ENCODE measurements around the gene CPNE7. TPM values are rescaled to one million over a fixed set of nuclear protein-coding genes. Genes with fewer than 3 reads are reported as not detected.
"Not testable (repeated sequence)": the region's sequence is repeated elsewhere in the genome, so short reads cannot be mapped to it uniquely, and the experiment has no call there.

The CPNE7 gene
- total and polyA plus RNA-seq, 2 experiments from 2014 or later: 8.7 to 24.8 TPM

DNA sequence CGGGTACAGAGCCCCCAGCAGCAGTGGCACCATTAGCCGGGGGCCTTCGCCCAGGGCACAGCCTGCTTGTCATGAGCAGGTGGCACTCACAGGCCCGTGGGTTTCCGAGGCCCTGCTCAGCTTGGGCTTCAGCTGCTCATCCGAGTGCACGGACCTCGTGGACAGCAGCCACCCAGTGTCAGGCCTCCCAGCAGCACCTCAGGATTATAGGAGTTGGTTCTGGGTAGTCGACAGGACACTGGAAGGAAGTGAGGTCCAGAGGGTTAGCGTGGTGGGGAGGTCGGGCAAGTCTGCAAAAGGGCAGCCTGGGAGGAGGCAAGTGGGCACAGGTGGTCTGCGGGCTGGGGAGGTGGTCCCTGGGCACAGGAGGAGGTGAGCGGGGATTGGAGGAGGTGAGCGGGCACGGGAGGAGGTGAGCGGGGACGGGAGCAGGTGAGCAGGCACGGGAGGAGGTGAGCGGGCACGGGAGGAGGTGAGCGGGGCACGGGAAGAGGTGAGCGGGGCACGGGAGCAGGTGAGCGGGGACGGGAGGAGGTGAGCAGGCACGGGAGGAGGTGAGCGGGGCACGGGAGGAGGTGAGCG, 5.1 kb upstream of the CPNE7 start:
- Histone ChIP-seq H3K36me3 (replicated peaks; ENCODE audit: insufficient read depth, low read depth) (no peaks in the 10 kb centered on the region), H2AFZ (no peak overlapping the region), H4K20me1 (ENCODE audit: insufficient read depth, poor library complexity, severe bottlenecking) (peaks cover 2% of the 10 kb centered on the region), H3K9me3 (ENCODE audit: low read depth) (no peaks in the 10 kb centered on the region), H3K4me2 (no peak overlapping the region), H3K79me2 (no peaks in the 10 kb centered on the region), H3K4me1 (ENCODE audit: insufficient read depth) (peaks cover 25% of the 10 kb centered on the region), H3K4me3 (no peak overlapping the region), H3K9me2 (replicated peaks; ENCODE audit: insufficient read depth) (no peaks in the 10 kb centered on the region), H3K27ac (no peak overlapping the region), H3K27me3 (peaks cover 17% of the 10 kb centered on the region)
- 90% methylated on average over 14 of the region's 30 CpGs for WGBS (ENCODE audit: low lambda C conversion rate, missing lambda C conversion rate)
- DNase-seq (ENCODE audit: low spot score): no peak
- TF ChIP-seq, protein P1, sequence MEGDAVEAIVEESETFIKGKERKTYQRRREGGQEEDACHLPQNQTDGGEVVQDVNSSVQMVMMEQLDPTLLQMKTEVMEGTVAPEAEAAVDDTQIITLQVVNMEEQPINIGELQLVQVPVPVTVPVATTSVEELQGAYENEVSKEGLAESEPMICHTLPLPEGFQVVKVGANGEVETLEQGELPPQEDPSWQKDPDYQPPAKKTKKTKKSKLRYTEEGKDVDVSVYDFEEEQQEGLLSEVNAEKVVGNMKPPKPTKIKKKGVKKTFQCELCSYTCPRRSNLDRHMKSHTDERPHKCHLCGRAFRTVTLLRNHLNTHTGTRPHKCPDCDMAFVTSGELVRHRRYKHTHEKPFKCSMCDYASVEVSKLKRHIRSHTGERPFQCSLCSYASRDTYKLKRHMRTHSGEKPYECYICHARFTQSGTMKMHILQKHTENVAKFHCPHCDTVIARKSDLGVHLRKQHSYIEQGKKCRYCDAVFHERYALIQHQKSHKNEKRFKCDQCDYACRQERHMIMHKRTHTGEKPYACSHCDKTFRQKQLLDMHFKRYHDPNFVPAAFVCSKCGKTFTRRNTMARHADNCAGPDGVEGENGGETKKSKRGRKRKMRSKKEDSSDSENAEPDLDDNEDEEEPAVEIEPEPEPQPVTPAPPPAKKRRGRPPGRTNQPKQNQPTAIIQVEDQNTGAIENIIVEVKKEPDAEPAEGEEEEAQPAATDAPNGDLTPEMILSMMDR (IDR thresholded peaks at IDR 0.05; ENCODE audit: poor library complexity): no peak
- TF ChIP-seq EZH2 (IDR thresholded peaks at IDR 0.05; ENCODE audit: borderline replicate concordance) (no peak), EZH2phosphoT487 (IDR thresholded peaks at IDR 0.05; ENCODE audit: low read depth, severe bottlenecking, unreplicated experiment) (no peak)

DNA sequence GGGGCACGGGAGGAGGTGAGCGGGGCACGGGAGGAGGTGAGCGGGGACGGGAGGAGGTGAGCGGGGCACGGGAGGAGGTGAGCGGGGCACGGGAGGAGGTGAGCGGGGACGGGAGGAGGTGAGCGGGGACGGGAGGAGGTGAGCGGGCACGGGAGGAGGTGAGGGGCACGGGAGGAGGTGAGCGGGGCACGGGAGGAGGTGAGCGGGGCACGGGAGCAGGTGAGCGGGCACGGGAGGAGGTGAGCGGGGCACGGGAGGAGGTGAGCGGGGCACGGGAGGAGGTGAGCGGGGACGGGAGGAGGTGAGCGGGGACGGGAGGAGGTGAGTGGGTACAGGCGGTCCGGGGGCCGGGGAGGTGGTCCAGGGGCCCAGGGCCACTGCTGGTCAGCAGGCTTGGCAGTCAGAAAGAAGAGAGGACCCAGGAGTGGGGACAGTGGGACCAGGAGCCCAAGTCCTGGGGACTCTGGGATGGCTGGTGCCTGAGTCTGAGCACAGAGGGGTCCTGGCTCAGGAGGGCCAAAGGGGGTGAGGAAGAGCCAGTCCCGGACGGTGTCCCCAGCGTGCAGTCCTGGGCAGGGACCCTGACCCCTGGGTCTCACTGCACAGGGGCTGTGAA, 4.5 kb upstream of the CPNE7 start:
- not testable (repeated sequence) for H3K9me3 ChIP-seq (ENCODE audit: low read depth); H3K36me3 ChIP-seq (replicated peaks; ENCODE audit: insufficient read depth, low read depth); DNase-seq (ENCODE audit: low spot score); H3K27ac ChIP-seq; H3K9me2 ChIP-seq (replicated peaks; ENCODE audit: insufficient read depth); H4K20me1 ChIP-seq (ENCODE audit: insufficient read depth, poor library complexity, severe bottlenecking); H3K4me2 ChIP-seq; H3K4me3 ChIP-seq; H3K79me2 ChIP-seq; H2AFZ ChIP-seq
- Histone ChIP-seq H3K4me1 (ENCODE audit: insufficient read depth) (peaks cover 22% of the 10 kb centered on the region), H3K27me3 (peaks cover 20% of the 10 kb centered on the region)
- 85% methylated on average over 3 of the region's 36 CpGs for WGBS (ENCODE audit: low lambda C conversion rate, missing lambda C conversion rate)

DNA sequence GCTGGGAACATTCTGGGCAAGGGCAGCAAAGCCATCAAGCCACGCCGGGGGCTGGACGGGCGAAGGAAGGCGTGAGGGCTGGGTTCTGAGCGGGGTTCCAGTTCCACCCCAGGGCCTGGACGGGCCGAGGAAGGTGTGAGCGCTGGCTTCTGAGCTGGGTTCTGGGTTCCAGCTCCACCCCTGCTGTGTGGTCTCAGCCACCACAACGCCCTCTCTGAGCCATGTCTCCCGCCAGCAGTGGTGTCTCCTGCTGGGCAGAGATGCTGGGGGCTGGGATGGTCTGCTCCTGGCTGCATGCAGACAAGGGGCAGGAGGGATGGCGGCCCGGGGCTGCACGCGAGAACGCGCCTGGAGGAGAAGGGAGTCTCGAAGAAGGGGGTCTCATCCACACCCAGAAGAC, 3.9 kb upstream of the CPNE7 start:
- 89% methylated on average over 17 of the region's 18 CpGs for WGBS (ENCODE audit: low lambda C conversion rate, missing lambda C conversion rate)
- no peaks in the 10 kb centered on the region for H3K36me3 ChIP-seq (replicated peaks; ENCODE audit: insufficient read depth, low read depth)
- H3K9me3 ChIP-seq (ENCODE audit: low read depth): no peaks in the 10 kb centered on the region
- no peak overlapping the region for H2AFZ ChIP-seq
- peaks cover 25% of the 10 kb centered on the region for H3K27me3 ChIP-seq
- H3K4me1 ChIP-seq (ENCODE audit: insufficient read depth): peaks cover 21% of the 10 kb centered on the region
- H3K27ac ChIP-seq: no peak overlapping the region
- no peaks in the 10 kb centered on the region for H4K20me1 ChIP-seq (ENCODE audit: insufficient read depth, poor library complexity, severe bottlenecking)
- H3K4me3 ChIP-seq: no peak overlapping the region
- no peaks in the 10 kb centered on the region for H3K9me2 ChIP-seq (replicated peaks; ENCODE audit: insufficient read depth)
- DNase-seq (ENCODE audit: low spot score): no peak
- H3K79me2 ChIP-seq: no peaks in the 10 kb centered on the region
- no peak for TF ChIP-seq EZH2 (IDR thresholded peaks at IDR 0.05; ENCODE audit: borderline replicate concordance)
- TF ChIP-seq, protein P1 (IDR thresholded peaks at IDR 0.05; ENCODE audit: poor library complexity): no peak
- no peak for TF ChIP-seq EZH2phosphoT487 (IDR thresholded peaks at IDR 0.05; ENCODE audit: low read depth, severe bottlenecking, unreplicated experiment)
- H3K4me2 ChIP-seq: no peak overlapping the region

DNA sequence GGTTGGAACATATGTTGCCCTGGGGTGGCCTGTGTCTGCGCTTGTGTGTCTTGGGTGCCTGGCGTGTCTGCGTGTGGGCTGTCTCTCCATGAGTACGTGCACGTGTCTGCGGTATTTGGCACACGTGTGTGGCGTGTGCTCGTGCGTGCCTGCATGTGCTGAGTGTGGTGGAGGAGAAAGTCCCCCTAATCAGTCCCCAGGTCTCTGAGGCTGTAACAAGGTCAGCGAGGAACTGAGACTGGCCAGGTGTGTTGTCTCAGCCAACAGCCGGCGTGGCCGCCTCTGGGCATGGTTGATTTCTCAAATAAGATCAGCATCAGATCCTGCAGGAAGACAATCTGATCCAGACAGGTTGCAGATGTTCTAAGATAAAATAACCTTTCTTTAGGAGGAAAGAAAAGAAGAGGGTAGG, 3.5 kb upstream of the CPNE7 start:
- Histone ChIP-seq H3K27me3 (peaks cover 25% of the 10 kb centered on the region), H3K27ac (no peak overlapping the region), H3K4me2 (no peak overlapping the region), H4K20me1 (ENCODE audit: insufficient read depth, poor library complexity, severe bottlenecking) (no peaks in the 10 kb centered on the region), H3K9me2 (replicated peaks; ENCODE audit: insufficient read depth) (no peaks in the 10 kb centered on the region), H3K36me3 (replicated peaks; ENCODE audit: insufficient read depth, low read depth) (no peaks in the 10 kb centered on the region), H3K9me3 (ENCODE audit: low read depth) (no peaks in the 10 kb centered on the region), H3K79me2 (no peaks in the 10 kb centered on the region), H3K4me3 (no peak overlapping the region), H2AFZ (no peak overlapping the region), H3K4me1 (ENCODE audit: insufficient read depth) (peaks cover 21% of the 10 kb centered on the region)
- WGBS (ENCODE audit: low lambda C conversion rate, missing lambda C conversion rate): 73% methylated on average over 14 of the region's 14 CpGs
- TF ChIP-seq EZH2phosphoT487 (IDR thresholded peaks at IDR 0.05; ENCODE audit: low read depth, severe bottlenecking, unreplicated experiment) (no peak), EZH2 (IDR thresholded peaks at IDR 0.05; ENCODE audit: borderline replicate concordance) (no peak)
- TF ChIP-seq, protein P1 (IDR thresholded peaks at IDR 0.05; ENCODE audit: poor library complexity): no peak
- DNase-seq (ENCODE audit: low spot score): no peak
